ENCODE measurements around the gene ARPC5.

Gene ARPC5

GRCh38 chr1:183607322-183607980 is 28.1 kb downstream of the ARPC5 start:
- H3K9me2 ChIP-seq (replicated peaks; ENCODE audit: control insufficient read depth, low read length): no peaks in the 10 kb centered on the region
- H3K36me3 ChIP-seq (ENCODE audit: control insufficient read depth, low read length): no peaks in the 10 kb centered on the region
- H3K27me3 ChIP-seq (ENCODE audit: control insufficient read depth, low read length): peaks cover 13% of the 10 kb centered on the region
- H3K27ac ChIP-seq (ENCODE audit: low read depth, low read length): no peak overlapping the region
- H3K9me3 ChIP-seq (ENCODE audit: control insufficient read depth, insufficient read depth, low read length): no peaks in the 10 kb centered on the region
- peaks cover 24% of the 10 kb centered on the region for H3K4me1 ChIP-seq (ENCODE audit: control insufficient read depth, low read length)
- TF ChIP-seq CTCF (IDR thresholded peaks at IDR 0.05; ENCODE audit: low read depth, low read length, poor library complexity, severe bottlenecking) (no peak), EZH2phosphoT487 (IDR thresholded peaks at IDR 0.05; ENCODE audit: borderline replicate concordance, low read length) (no peak)
- no peaks in the 10 kb centered on the region for H3F3A ChIP-seq (ENCODE audit: control insufficient read depth, insufficient read depth)
- H3K79me2 ChIP-seq (ENCODE audit: control insufficient read depth, low read length): no peaks in the 10 kb centered on the region
- no peaks in the 10 kb centered on the region for H4K20me1 ChIP-seq (ENCODE audit: control insufficient read depth, insufficient read depth, low read depth, low read length)
- no peak overlapping the region for H3K4me2 ChIP-seq (ENCODE audit: low read length)
- no peak overlapping the region for H3K4me3 ChIP-seq (ENCODE audit: low read length)

DNA sequence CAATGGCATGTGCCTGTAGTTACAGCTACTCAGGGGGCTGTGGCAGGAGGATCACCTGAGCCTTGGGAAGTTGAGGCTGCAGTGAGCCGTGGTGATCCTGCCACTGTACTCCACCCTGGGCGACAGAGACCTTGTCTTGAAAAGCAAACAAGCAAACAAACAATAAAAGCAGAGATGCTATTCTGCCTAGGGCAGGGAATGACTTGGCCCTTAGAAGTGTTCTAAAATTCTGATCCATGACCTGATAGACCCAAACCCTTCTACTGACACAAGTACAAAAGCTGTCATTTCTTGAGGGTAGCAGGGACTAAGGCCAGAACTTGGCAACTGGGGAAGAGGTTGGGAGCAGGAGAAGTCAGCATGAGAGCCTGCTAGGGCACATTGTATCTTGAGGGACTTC is 29.7 kb downstream of the ARPC5 start:
- Histone ChIP-seq H3K4me1 (ENCODE audit: control insufficient read depth, low read length) (peaks cover 24% of the 10 kb centered on the region), H3K4me2 (ENCODE audit: low read length) (no peak overlapping the region), H3K9me2 (replicated peaks; ENCODE audit: control insufficient read depth, low read length) (no peaks in the 10 kb centered on the region), H3K27ac (ENCODE audit: low read depth, low read length) (no peak overlapping the region), H3K4me3 (ENCODE audit: low read length) (no peak overlapping the region), H3F3A (ENCODE audit: control insufficient read depth, insufficient read depth) (no peaks in the 10 kb centered on the region), H3K36me3 (ENCODE audit: control insufficient read depth, low read length) (no peaks in the 10 kb centered on the region), H4K20me1 (ENCODE audit: control insufficient read depth, insufficient read depth, low read depth, low read length) (no peaks in the 10 kb centered on the region), H3K79me2 (ENCODE audit: control insufficient read depth, low read length) (no peaks in the 10 kb centered on the region), H3K27me3 (ENCODE audit: control insufficient read depth, low read length) (peaks cover 14% of the 10 kb centered on the region), H3K9me3 (ENCODE audit: control insufficient read depth, insufficient read depth, low read length) (no peaks in the 10 kb centered on the region)
- TF ChIP-seq CTCF (IDR thresholded peaks at IDR 0.05; ENCODE audit: low read depth, low read length, poor library complexity, severe bottlenecking): no peak
- no peak for TF ChIP-seq EZH2phosphoT487 (IDR thresholded peaks at IDR 0.05; ENCODE audit: borderline replicate concordance, low read length)

- H3K79me2 ChIP-seq (ENCODE audit: control insufficient read depth, low read length): no peaks in the 10 kb centered on the region
- no peak overlapping the region for H3K27ac ChIP-seq (ENCODE audit: low read depth, low read length)
- H3K4me3 ChIP-seq (ENCODE audit: low read length): no peak overlapping the region
- no peaks in the 10 kb centered on the region for H3K36me3 ChIP-seq (ENCODE audit: control insufficient read depth, low read length)
- peaks cover 24% of the 10 kb centered on the region for H3K4me1 ChIP-seq (ENCODE audit: control insufficient read depth, low read length)
- H4K20me1 ChIP-seq (ENCODE audit: control insufficient read depth, insufficient read depth, low read depth, low read length): no peaks in the 10 kb centered on the region
- H3K27me3 ChIP-seq (ENCODE audit: control insufficient read depth, low read length): peaks cover 9% of the 10 kb centered on the region
- H3F3A ChIP-seq (ENCODE audit: control insufficient read depth, insufficient read depth): no peaks in the 10 kb centered on the region
- no peaks in the 10 kb centered on the region for H3K9me3 ChIP-seq (ENCODE audit: control insufficient read depth, insufficient read depth, low read length)
- TF ChIP-seq EZH2phosphoT487 (IDR thresholded peaks at IDR 0.05; ENCODE audit: borderline replicate concordance, low read length) (no peak), CTCF (IDR thresholded peaks at IDR 0.05; ENCODE audit: low read depth, low read length, poor library complexity, severe bottlenecking) (no peak)
- no peaks in the 10 kb centered on the region for H3K9me2 ChIP-seq (replicated peaks; ENCODE audit: control insufficient read depth, low read length)
- no peak overlapping the region for H3K4me2 ChIP-seq (ENCODE audit: low read length)
Measured at GRCh38 chr1:183604815-183605214, 30.8 kb downstream of the ARPC5 start.

Data from DOHH2 (cell line).